ENCODE results near the gene PLPPR3. TPM values are rescaled to one million over a fixed set of nuclear protein-coding genes. Genes with fewer than 3 reads are reported as not detected.
A peak's percentile ranks its signal among the peaks of the same experiment; 100 is the strongest.

Gene PLPPR3
- total and polyA plus RNA-seq, 9 of the 15 experiments (the other 6 are each of a cell fraction or from before 2014, with no cell fraction given): 0.01 to 48.2 (median 8.6) TPM

- FAIRE-seq (no peak), DNase-seq (ENCODE audit: extremely low read depth in 1 of 4, low spot score in 3 of 4) (no peak), ATAC-seq (no peak)
- H3K27ac ChIP-seq (ENCODE audit: extremely low read depth, low read depth, low read length): no peak overlapping the region
- in situ Hi-C loops (cut with MboI) (no loop called here), intact Hi-C loops (cut with micrococcal nuclease) (no loop called here)
- peaks cover 21% of the 10 kb centered on the region; the same call in 2 of the 3 replicates for H3K36me3 ChIP-seq (ENCODE audit: control insufficient read depth, insufficient read depth, low read length)
- H3K9me1 ChIP-seq (ENCODE audit: control insufficient read depth, insufficient read depth, low read length): peaks cover under 1% of the 10 kb centered on the region
- H3K4me3 ChIP-seq: no peak overlapping the region
- peak; percentile 95 for TF ChIP-seq ZBTB33 (CRISPR knock-in tag; IDR thresholded peaks at IDR 0.05)
- no peak for TF ChIP-seq TAF9B (IDR thresholded peaks at IDR 0.05; ENCODE audit: partially characterized antibody)
- no peak for TF ChIP-seq HNRNPK (IDR thresholded peaks at IDR 0.05; ENCODE audit: low read depth, low read length, poor library complexity, severe bottlenecking)
- no peak for TF ChIP-seq FOXJ3 (CRISPR knock-in tag; IDR thresholded peaks at IDR 0.05)
- H3K9ac ChIP-seq (ENCODE audit: insufficient read depth in 1 of 2, low read depth in 2 of 2, low read length in 2 of 2): no peak overlapping the region; a peak in 1 of 4 replicates
- H3K9me3 ChIP-seq (replicated peaks; ENCODE audit: control insufficient read depth, insufficient read depth, low read depth, low read length): peaks cover 3% of the 10 kb centered on the region; the same call in 1 of the 2 replicates
- ChIA-PET CTCF (ENCODE audit: low intra/inter-chr PET ratio) (no interaction called here), POLR2A (no interaction called here)
- peaks cover 34 to 81% of the 10 kb centered on the region in 2 experiments for H3K4me1 ChIP-seq (replicated peaks in 1 of 2; ENCODE audit: control insufficient read depth in 2 of 2, insufficient read depth in 2 of 2, low read length in 2 of 2)
- H4K20me1 ChIP-seq (replicated peaks; ENCODE audit: control insufficient read depth, insufficient read depth, low read length): peaks cover 21% of the 10 kb centered on the region
- WGBS (ENCODE audit: insufficient coverage, low coverage, missing lambda C conversion rate): 96% methylated on average over 23 of the region's 28 CpGs
- H2AFZ ChIP-seq (ENCODE audit: low read depth, low read length): no peak overlapping the region
- BruUV-seq (replicated peaks): no TSS peak
- H3K27me3 ChIP-seq (ENCODE audit: control insufficient read depth in 2 of 2, insufficient read depth in 2 of 2, low read length in 2 of 2): no peaks in the 10 kb centered on the region
- H3K79me2 ChIP-seq (ENCODE audit: control insufficient read depth, insufficient read depth, low read length): peaks cover 46% of the 10 kb centered on the region
- H3K4me2 ChIP-seq (ENCODE audit: insufficient read depth, low read length): no peak overlapping the region
Observed at GRCh38 chr19:795073-795611, 26.6 kb downstream of the PLPPR3 start.

All from K562 (cell line).